Aorta (tissue), 5 donors: ENCODE results near the gene TBCK. TPM values are rescaled to one million over a fixed set of nuclear protein-coding genes. Genes with fewer than 3 reads are reported as not detected.

ENCODE experiments used
- ATAC-seq: fragments of 200-7000 bp; cut with Tn5 transposase; one replicate; pipeline ENCODE4 v1.9.1; 2022; ENCODE audit warnings: moderate library complexity; ENCODE audit not compliant: low FRiP score
- DNase-seq, 2 donors: peaks; one replicate each; pipeline ENCODE4 v3.0.0-alpha.2; 2020
- H3K27ac ChIP-seq, 2 donors: one replicate each; pipeline ENCODE4 v1.5.1; 2013; ENCODE audit warnings: low read length in 2 of 2, mild to moderate bottlenecking in 2 of 2, moderate library complexity in 2 of 2, control low read depth in 1 of 2, inconsistent platforms in 1 of 2, low read depth in 1 of 2
- H3K27me3 ChIP-seq, 2 donors: one replicate each; pipeline ENCODE4 v1.6.1; 2013; ENCODE audit warnings: control low read depth in 1 of 2, low read length in 1 of 2, mild to moderate bottlenecking in 1 of 2, moderate library complexity in 1 of 2; ENCODE audit not compliant: insufficient read depth in 2 of 2, control insufficient read depth in 1 of 2
- H3K36me3 ChIP-seq, 2 donors: one replicate each; pipeline ENCODE4 v1.6.1; 2013; ENCODE audit warnings: control low read depth in 1 of 2, low read length in 1 of 2, mild to moderate bottlenecking in 1 of 2; ENCODE audit not compliant: insufficient read depth in 2 of 2, control insufficient read depth in 1 of 2
- H3K4me1 ChIP-seq, 2 donors: one replicate each; pipeline ENCODE4 v1.6.1; 2013; ENCODE audit warnings: low read length in 2 of 2, control low read depth in 1 of 2, mild to moderate bottlenecking in 1 of 2, moderate library complexity in 1 of 2; ENCODE audit not compliant: insufficient read depth in 2 of 2, control insufficient read depth in 1 of 2
- H3K4me3 ChIP-seq, 2 donors: one replicate each; pipeline ENCODE4 v1.5.1; 2013; ENCODE audit warnings: low read length in 2 of 2, control low read depth in 1 of 2, mild to moderate bottlenecking in 1 of 2
- H3K9me3 ChIP-seq: one replicate; pipeline ENCODE4 v1.6.1; 2013; ENCODE audit warnings: mild to moderate bottlenecking, low read length; ENCODE audit not compliant: control insufficient read depth
- WGBS, 2 donors: extraction: QIAGEN DNeasy Blood & Tissue Kit; methylation state at CpG; one replicate each; pipeline ENCODE4 v1.1.7; 2013; 5-methylcytosine and 5-hydroxymethylcytosine counted together
- intact Hi-C, 2 donors: fragments of 100-400 bp; cut with DNase I; formaldehyde crosslinking; loops; one replicate each; pipeline versions ENCODE4 v1.14.2 to v1.15.0; 2022
- polyA plus RNA-seq, 2 donors: library from polyadenylated mRNA; stranded (reverse); fragments of 200-250 nt; gene quantifications; one replicate each; pipeline ENCODE4 v1.2.3, GENCODE V29; 2013
- total RNA-seq, 2 donors: library from RNA; stranded (reverse); fragmentation: NEBNext Ultra II Directional; extraction: Animal tissue kit (Norgen Biotek cat#: 25700); gene quantifications; one replicate each; pipeline ENCODE4 v1.2.1, GENCODE V29; 2021
- donor health status: healthy with polysubstance abuse.
- donor health status: Bipolar disorder and iron deficiency.
- donor health status: DM: no; HTN: no; CAD: no.
- donor health status: DM: no; HTN: no; CAD: no.
- donor health status: DM: yes; HTN: yes; CAD: no.

The TBCK gene
- total and polyA plus RNA-seq, 4 donors, result 8.3 to 64.1 (median 31.1) TPM

GRCh38 chr4:106347167-106347566 lies 31.2 kb upstream of the TBCK start:
- 89 to 93% methylated on average over 1 of the region's 1 CpG for WGBS, 2 donors
- H3K4me3 ChIP-seq, result no peak overlapping the region
- H3K36me3 ChIP-seq, result peaks cover 0 to 2% of the 10 kb centered on the region in 2 donors
- no peak for DNase-seq
- no peak overlapping the region for H3K27ac ChIP-seq
- no peaks in the 10 kb centered on the region for H3K27me3 ChIP-seq
- intact Hi-C loops, result no loop called here
- H3K4me1 ChIP-seq, result no peaks in the 10 kb centered on the region
- H3K9me3 ChIP-seq, result no peaks in the 10 kb centered on the region
- no peak for ATAC-seq

GRCh38 chr4:106344647-106344970 lies 28.6 kb upstream of the TBCK start:
- intact Hi-C loops, result no loop called here
- 54 to 75% methylated on average over 1 of the region's 1 CpG for WGBS, 2 donors

GRCh38 chr4:106343865-106344646 lies 28.0 kb upstream of the TBCK start:
- H3K36me3 ChIP-seq, result peaks cover 0 to 2% of the 10 kb centered on the region in 2 donors
- 94 to 96% methylated on average over 2 of the region's 2 CpGs for WGBS, 2 donors
- no peaks in the 10 kb centered on the region for H3K9me3 ChIP-seq
- intact Hi-C loops, result no loop called here
- DNase-seq (no peak), ATAC-seq (no peak)
- H3K4me3 ChIP-seq, result no peak overlapping the region
- no peaks in the 10 kb centered on the region for H3K27me3 ChIP-seq
- H3K4me1 ChIP-seq, result no peaks in the 10 kb centered on the region
- H3K27ac ChIP-seq, result no peak overlapping the region

More at GRCh38 chr4:106344647-106344970, 28.6 kb upstream of the TBCK start:
- ATAC-seq (no peak), DNase-seq (no peak)
- no peaks in the 10 kb centered on the region for H3K9me3 ChIP-seq
- no peak overlapping the region for H3K4me3 ChIP-seq
- H3K4me1 ChIP-seq, result no peaks in the 10 kb centered on the region
- no peaks in the 10 kb centered on the region for H3K27me3 ChIP-seq
- no peak overlapping the region for H3K27ac ChIP-seq
- H3K36me3 ChIP-seq, result no peaks in the 10 kb centered on the region

GRCh38 chr4:106340774-106341173 lies 24.8 kb upstream of the TBCK start:
- H3K4me3 ChIP-seq, result no peak overlapping the region
- no peaks in the 10 kb centered on the region for H3K27me3 ChIP-seq
- H3K36me3 ChIP-seq, result peaks cover 4 to 11% of the 10 kb centered on the region in 2 donors
- intact Hi-C loops, result no loop called here
- no peak for ATAC-seq
- H3K9me3 ChIP-seq, result no peaks in the 10 kb centered on the region
- no peak overlapping the region for H3K27ac ChIP-seq
- no peak for DNase-seq
- 100% methylated on average over 1 of the region's 1 CpG for WGBS, 2 donors
- H3K4me1 ChIP-seq, result no peaks in the 10 kb centered on the region

GRCh38 chr4:106339431-106339830 lies 23.4 kb upstream of the TBCK start:
- peaks cover 4 to 11% of the 10 kb centered on the region in 2 donors for H3K36me3 ChIP-seq
- H3K27ac ChIP-seq, result no peak overlapping the region
- DNase-seq (no peak), ATAC-seq (no peak)
- no peaks in the 10 kb centered on the region for H3K27me3 ChIP-seq
- WGBS, 2 donors, result 94 to 95% methylated on average over 4 of the region's 4 CpGs
- no peaks in the 10 kb centered on the region for H3K4me1 ChIP-seq
- no peak overlapping the region for H3K4me3 ChIP-seq
- intact Hi-C loops, result no loop called here
- no peaks in the 10 kb centered on the region for H3K9me3 ChIP-seq

GRCh38 chr4:106338671-106339070 lies 22.7 kb upstream of the TBCK start:
- H3K4me3 ChIP-seq, result no peak overlapping the region
- H3K27ac ChIP-seq, result no peak overlapping the region
- no peaks in the 10 kb centered on the region for H3K9me3 ChIP-seq
- H3K4me1 ChIP-seq, result no peaks in the 10 kb centered on the region
- intact Hi-C loops, result no loop called here
- H3K36me3 ChIP-seq, result peaks cover 4 to 11% of the 10 kb centered on the region in 2 donors
- 97 to 98% methylated on average over 3 of the region's 3 CpGs for WGBS, 2 donors
- no peak for ATAC-seq
- DNase-seq, result peak in 1 of 2 donors; percentile 59
- H3K27me3 ChIP-seq, result no peaks in the 10 kb centered on the region

GRCh38 chr4:106337916-106338315 lies 21.9 kb upstream of the TBCK start:
- intact Hi-C loops, result no loop called here
- Histone ChIP-seq H3K9me3 (no peaks in the 10 kb centered on the region), H3K27ac (no peak overlapping the region), H3K27me3 (no peaks in the 10 kb centered on the region), H3K36me3 (peaks cover 4 to 11% of the 10 kb centered on the region in 2 donors), H3K4me1 (no peaks in the 10 kb centered on the region), H3K4me3 (no peak overlapping the region)
- ATAC-seq (no peak), DNase-seq (no peak)

GRCh38 chr4:106336618-106337017 lies 20.6 kb upstream of the TBCK start:
- intact Hi-C loops, result no loop called here
- ATAC-seq, result no peak
- Histone ChIP-seq H3K36me3 (peaks cover 5 to 11% of the 10 kb centered on the region in 2 donors), H3K27ac (no peak overlapping the region), H3K4me3 (no peak overlapping the region), H3K4me1 (no peaks in the 10 kb centered on the region), H3K9me3 (no peaks in the 10 kb centered on the region), H3K27me3 (no peaks in the 10 kb centered on the region)
- DNase-seq, result no peak
- 95 to 97% methylated on average over 3 of the region's 3 CpGs for WGBS, 2 donors

- no peaks in the 10 kb centered on the region for H3K4me1 ChIP-seq
- intact Hi-C loops, result no loop called here
- H3K4me3 ChIP-seq, result no peak overlapping the region
- WGBS, 2 donors, result 57 to 62% methylated on average over 1 of the region's 1 CpG
- peaks cover 7 to 11% of the 10 kb centered on the region in 2 donors for H3K36me3 ChIP-seq
- DNase-seq, result no peak
- no peak for ATAC-seq
- no peaks in the 10 kb centered on the region for H3K9me3 ChIP-seq
- H3K27me3 ChIP-seq, result no peaks in the 10 kb centered on the region
- no peak overlapping the region for H3K27ac ChIP-seq
These were observed 18.9 kb upstream of the TBCK start for GRCh38 chr4:106334741-106335470.
